GM21786 (cell line): Measurements from ENCODE around the gene LGALS3BP.
"Not testable (repeated sequence)": the region's sequence is repeated elsewhere in the genome, so short reads cannot be mapped to it uniquely, and the experiment has no call there.

Source experiments
- ATAC-seq: cut with Tn5 transposase; IDR thresholded peaks from one replicate; pipeline ENCODE4 v1.9.1; 2021; ENCODE audit not compliant: unreplicated experiment

Gene LGALS3BP

DNA sequence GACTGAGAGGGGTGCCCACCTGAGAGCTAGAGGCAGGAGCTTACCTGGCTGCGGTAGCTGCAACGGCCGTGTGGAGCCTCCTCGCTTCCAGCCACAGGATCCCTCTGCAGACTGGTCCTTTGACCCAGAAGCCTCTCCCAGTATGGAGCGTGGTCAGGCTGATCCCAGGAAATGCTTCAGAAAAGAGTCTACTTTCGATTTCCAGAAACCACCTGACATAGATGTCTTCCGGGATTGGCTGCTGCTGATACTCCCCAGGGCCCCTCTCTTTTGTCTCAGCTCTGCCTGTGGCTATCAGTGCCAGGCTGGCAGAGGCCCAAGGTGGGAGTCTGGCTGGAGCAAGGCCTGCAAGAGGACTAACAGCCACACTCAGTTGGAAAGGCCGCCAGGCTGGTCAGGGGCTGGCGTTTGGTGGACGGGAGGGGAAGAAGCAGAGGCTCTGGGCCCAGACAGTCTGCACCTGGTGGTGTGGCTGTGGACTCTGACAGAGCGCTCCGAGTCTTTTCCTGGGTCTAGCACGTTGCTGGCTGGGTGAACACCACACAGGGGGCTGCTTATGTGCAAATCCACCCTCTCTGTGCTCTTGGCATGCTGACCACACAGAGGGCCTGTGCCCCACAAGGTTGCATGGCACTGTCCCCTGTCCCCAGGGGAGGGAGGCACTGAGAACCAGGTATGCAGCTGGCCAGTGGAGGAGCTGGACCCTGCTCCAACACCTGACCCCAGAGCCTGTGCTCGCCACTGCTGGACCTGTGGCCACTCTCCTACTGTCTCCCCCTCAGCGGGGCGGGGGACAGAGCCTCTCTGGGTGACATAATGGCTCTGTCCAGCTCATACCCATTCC lies at the start of gene LGALS3BP:
Gene LGALS3BP, minus strand, starts transcription at position 144 of the 844 bp plus-strand sequence. CDS start 2,732 bp downstream, outside the sequence.
- ATAC-seq: no peak

- ATAC-seq: no peak
These were observed 49.0 kb upstream of the LGALS3BP start for GRCh38 chr17:79028496-79029326.

- ATAC-seq: no peak
These were observed 48.3 kb upstream of the LGALS3BP start for GRCh38 chr17:79027925-79028491.

DNA sequence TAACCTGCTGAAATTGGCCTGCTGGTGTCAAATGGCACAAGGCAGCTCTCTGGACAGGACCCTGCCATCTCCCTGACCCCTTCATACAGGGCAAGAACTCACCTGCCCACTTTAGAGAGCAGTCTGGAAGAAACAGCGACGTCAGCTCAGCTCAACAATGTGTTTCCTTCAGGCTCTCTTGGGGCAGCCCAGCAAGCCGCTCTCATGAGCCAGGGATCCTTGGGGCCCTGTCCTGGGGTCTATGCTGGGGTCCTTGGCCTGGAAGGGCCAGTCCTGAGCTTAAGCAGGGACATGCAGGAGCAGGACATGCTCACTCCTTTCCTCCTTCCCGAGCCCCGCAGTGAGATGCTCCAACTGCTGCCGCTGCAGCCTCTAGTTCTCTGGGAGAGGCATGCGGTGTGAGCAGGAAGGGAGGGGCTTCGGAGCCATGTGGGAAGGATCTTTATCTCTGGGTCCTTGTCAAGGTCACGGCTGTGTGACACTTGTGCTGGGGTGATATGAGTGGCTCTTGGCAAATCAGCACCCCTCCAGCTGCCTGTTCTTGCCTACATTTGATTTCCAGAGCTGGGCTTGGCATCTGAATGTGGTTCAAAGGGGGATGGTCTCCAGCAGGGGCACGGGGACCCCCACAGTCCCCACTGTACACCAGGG lies 47.7 kb upstream of the LGALS3BP start:
- no peak for ATAC-seq

- ATAC-seq: no peak
These were observed 46.9 kb upstream of the LGALS3BP start for GRCh38 chr17:79026376-79027273.

GRCh38 chr17:79024901-79025737 lies 45.4 kb upstream of the LGALS3BP start:
- no peak for ATAC-seq

DNA sequence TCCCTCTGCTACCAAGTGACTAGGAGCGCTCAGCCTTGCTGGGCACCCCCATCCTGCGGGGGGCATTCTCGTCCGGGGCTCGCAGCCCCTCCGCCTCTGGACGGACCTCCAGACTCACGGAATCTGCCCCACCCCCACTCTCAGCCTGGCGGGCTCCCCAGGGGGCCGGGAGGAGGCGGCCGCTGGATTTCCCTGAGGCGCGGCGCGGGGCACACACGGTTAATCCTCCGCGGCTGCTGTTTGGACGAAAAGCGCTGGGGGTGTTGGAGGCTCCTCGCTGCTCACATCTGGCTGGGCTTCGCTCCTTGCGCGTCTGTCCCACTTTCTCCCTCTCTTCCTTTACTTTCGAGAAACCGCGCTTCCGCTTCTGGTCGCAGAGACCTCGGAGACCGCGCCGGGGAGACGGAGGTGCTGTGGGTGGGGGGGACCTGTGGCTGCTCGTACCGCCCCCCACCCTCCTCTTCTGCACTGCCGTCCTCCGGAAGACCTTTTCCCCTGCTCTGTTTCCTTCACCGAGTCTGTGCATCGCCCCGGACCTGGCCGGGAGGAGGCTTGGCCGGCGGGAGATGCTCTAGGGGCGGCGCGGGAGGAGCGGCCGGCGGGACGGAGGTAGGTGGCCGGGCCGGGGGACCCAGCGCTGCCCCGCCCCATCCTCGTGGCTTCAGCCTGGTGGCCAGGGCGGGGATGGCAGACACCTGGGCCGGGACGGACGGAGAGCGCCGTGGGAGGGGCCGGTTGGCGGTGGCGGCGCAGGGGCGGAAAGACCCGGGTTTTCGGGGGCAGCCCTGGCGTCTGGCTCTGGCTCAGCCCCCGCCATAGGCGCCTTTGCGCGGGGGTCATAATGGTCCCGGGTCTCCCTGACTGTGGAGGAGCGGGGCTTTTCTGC lies 44.4 kb upstream of the LGALS3BP start, which contains the start of gene C1QTNF1:
Gene C1QTNF1, plus strand, starts transcription at position 284 of the 886 bp plus-strand sequence. CDS start 19,800 bp downstream, outside the sequence.
- ATAC-seq: no peak

DNA sequence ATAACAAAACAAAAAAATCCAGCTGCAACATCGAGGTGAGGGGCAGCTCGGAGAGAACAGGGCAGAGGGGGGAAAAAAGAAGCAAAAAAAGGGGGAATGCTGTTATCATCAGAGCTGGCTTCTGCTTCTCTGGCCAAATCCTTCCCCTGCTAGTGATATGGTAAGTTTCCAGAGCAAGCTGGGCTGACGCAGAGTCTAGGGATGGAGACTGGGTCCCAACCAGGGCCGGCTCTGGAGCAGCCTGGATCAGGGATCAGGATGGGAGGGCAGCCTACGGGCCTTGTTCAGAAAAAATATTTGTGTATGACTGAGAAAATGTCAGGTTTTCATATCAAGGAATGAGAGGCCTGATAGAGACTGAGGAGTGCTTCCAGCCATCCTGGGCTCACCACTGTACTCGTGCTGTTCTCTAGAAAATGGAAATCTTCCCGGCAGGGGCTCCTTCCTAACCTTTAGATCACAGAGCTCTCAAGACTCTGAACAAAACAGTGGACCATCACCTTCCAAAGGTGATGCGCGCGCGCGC lies 43.5 kb upstream of the LGALS3BP start:
- ATAC-seq: no peak

DNA sequence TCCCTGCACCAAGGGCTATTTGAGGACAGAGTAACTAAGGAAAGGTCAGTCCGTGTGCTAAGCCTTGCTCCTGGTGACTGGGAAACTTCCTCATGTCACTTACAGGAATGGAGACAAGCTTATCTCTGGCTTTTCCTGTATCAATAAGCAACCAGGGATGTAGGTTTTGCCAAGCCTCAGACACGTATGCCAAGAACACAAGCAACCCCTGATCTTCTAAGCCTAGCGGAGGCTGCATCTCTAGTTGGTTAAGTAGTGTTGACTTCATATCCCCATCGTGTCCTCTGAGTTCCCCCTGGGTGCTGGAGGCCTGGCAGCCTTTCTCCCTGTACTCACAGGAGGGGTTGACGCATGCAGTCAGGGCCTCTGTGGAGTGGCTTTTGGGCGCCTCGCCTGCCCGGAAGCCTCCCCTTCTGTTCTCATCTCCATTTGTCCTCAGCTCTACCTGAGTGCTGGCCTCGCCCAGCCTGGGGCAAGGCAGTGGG lies 42.8 kb upstream of the LGALS3BP start:
- ATAC-seq: no peak

DNA sequence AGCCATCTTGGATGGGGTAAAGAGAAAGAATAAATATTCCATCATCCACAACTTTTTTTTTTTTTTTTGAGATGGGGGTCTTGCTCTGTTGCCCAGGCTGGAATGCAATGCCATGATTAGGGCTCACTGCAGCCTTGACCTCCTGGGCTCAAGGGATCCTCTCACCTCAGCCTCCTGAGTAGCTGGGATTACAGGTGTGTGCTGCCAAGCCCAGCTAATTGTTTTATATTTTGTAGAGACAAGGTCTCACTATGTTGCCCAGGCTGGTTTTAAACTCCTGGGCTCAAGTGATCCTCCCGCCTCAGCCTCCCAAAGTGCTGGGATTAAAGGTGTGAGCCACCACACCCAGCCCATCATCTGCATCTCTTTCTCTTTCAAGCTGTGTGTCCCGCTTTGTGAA lies 42.2 kb upstream of the LGALS3BP start:
- not testable (repeated sequence) for ATAC-seq

- no peak for ATAC-seq
These were observed 41.0 kb upstream of the LGALS3BP start for GRCh38 chr17:79020631-79021301.

DNA sequence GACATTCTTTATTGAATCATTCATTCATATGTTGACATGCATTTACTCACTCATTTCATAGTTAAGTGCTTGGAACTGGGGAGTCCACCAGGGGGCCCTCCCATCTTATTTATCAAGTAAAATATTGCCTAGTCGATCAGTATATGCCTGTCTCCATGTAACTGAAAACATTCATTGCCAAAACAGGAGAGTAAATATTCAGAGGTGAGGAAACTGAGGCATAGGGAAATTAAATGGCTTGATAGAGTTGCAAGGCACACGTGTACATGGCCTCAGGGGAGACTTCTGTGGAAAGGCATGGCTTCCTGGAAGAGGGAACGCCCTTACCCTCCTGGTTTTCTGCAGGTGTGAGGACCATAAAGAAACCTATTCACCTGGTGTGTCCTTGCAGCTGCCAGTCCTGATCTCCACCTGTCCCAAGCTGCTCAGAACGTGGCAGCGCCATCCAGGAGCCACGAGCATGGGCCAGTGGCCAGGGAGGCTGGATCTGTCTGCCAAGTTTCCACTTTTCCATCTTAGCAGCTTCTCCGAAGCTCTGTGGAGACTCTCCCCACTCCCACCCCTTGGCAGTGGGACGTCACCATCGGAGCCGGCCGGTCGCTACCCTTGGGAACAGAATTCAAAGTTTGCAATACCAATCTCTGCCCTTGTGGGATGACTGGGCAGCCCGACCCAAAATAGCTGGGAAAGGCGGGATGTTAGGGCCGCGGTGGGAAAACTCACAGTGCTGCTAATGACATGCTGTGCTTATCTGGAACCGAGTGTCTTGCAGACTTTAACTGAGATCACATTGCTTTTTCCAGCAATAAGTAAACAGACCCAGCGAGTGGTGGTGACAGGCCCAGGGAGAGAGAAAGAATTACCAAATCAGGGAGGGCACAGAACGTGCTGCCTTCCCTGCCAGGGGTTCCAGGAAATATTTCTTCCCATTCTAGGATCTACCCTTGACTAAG lies 40.2 kb upstream of the LGALS3BP start:
- ATAC-seq: no peak

DNA sequence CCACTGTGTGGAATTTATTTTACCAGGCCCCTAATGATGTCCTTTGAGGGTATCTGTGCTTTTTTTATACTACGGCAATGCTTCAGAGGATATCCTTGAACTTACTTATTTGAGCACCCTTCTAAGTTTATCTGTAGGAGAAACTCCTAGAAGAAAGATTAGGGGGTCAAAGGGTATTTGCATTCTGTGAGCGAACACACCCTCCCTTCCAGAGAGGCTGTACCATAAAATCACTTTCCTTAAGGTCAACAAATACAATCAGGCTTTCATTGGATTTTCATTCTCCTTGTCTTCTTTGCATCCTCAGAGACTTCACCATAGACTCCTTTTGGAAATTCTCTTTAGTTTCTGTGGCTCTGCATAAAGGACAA lies 39.5 kb upstream of the LGALS3BP start:
- no peak for ATAC-seq

GRCh38 chr17:79018370-79018695 lies 38.6 kb upstream of the LGALS3BP start:
- ATAC-seq: no peak

GRCh38 chr17:79017546-79018369 lies 38.0 kb upstream of the LGALS3BP start:
- no peak for ATAC-seq
